ENCODE measurements around the gene C2orf15. TPM values are rescaled to one million over a fixed set of nuclear protein-coding genes. Genes with fewer than 3 reads are reported as not detected.

Gene C2orf15
- total and polyA plus RNA-seq, 2 of the 8 experiments (the other 6 are each of a cell fraction or from before 2014, with no cell fraction given): 3.6 to 6.5 TPM

DNA sequence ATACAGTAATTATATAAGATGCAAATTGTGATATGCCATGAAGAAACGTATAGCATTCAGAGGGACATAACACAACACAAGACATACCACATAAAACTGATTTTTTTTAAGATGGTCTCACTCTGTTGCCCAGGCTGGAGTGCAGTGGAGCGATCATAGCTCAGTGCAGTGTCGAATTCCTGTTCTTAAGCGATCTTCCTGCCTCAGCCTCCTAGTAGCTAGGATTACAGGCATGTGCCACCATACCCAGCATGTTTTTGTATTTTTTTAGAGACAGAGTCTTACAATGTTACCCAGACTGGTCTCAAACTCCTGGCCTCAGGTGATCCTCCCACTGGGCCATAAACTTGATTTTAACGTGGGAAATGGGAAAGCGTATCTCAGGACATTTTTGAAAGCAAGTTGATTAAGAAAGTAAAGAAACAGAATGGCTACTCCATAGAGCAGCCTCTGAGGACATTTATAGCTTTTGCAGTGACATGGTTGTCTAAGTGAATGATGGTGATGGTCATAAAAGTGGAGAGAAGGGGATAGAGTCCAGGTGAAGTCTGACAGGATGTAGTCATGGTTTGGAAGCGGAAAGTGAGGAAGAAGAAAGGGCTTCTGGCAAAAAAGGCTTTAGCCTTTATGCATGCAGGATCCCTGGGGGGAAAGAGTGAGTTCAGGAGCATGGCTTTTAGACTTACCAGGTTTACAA, 10.8 kb downstream of the C2orf15 start:
- H3K4me3 ChIP-seq (ENCODE audit: extremely low read depth in 1 of 4, insufficient read depth in 2 of 4, low read depth in 3 of 4, low read length in 4 of 4): no peak overlapping the region
- no peak overlapping the region for H2AK5ac ChIP-seq (ENCODE audit: low read depth, low read length)
- FAIRE-seq: no peak
- H3K4ac ChIP-seq (replicated peaks; ENCODE audit: insufficient read length, low read depth, low read length): no peak overlapping the region
- no peak overlapping the region for H4K5ac ChIP-seq (ENCODE audit: insufficient read length, low read depth, low read length)
- no peak for DNase-seq (ENCODE audit: low read depth in 1 of 2, low spot score in 2 of 2)
- no peak overlapping the region for H3K9ac ChIP-seq (replicated peaks in 1 of 4; ENCODE audit: extremely low read depth in 1 of 4, low read depth in 3 of 4, low read length in 3 of 4)
- no peak overlapping the region for H2BK120ac ChIP-seq (replicated peaks; ENCODE audit: low read depth, low read length)
- no peaks in the 10 kb centered on the region for H3K27me3 ChIP-seq (replicated peaks in 1 of 4; ENCODE audit: control insufficient read depth in 3 of 4, extremely low read depth in 1 of 4, insufficient read depth in 3 of 4, low read length in 3 of 4)
- no peak overlapping the region for H2BK15ac ChIP-seq (ENCODE audit: low read length)
- no peak overlapping the region for H3K23ac ChIP-seq (ENCODE audit: insufficient read length)
- no peaks in the 10 kb centered on the region for H4K20me1 ChIP-seq (replicated peaks in 1 of 2; ENCODE audit: control insufficient read depth in 1 of 2, insufficient read depth in 2 of 2, low read length in 2 of 2)
- CTCF ChIA-PET (ENCODE audit: partially characterized antibody): interaction anchor here (1.4 kb wide), 1 partner anchor 10 kb away, joined by 3 read pairs; no protein-coding TSS in a partner anchor
- H3K23me2 ChIP-seq (ENCODE audit: low read depth, low read length): peaks cover 11% of the 10 kb centered on the region
- H3K4me1 ChIP-seq (replicated peaks in 1 of 4; ENCODE audit: control insufficient read depth in 3 of 4, insufficient read depth in 4 of 4, low read length in 3 of 4): peaks cover 0 to 7% (median 3%) of the 10 kb centered on the region in 4 experiments; a peak in 2 of 7 replicates
- no peak overlapping the region for H3K56ac ChIP-seq (replicated peaks; ENCODE audit: insufficient read length, low read depth, low read length)
- H3K9me3 ChIP-seq (ENCODE audit: insufficient read depth in 2 of 2, low read depth in 1 of 2, low read length in 1 of 2): no peaks in the 10 kb centered on the region
- H2BK20ac ChIP-seq (ENCODE audit: low read length): no peak overlapping the region
- H3K4me2 ChIP-seq (ENCODE audit: insufficient read depth in 1 of 2, low read depth in 2 of 2, low read length in 2 of 2): no peak overlapping the region
- 88% methylated on average over 7 of the region's 7 CpGs; no CpG with 5 or more reads in 1 of the 2 experiments for WGBS, 2 experiments (ENCODE audit: extremely low coverage in 1 of 2, insufficient coverage in 1 of 2, insufficient read length in 1 of 2, insufficient replicate concordance in 2 of 2, low coverage in 1 of 2, low lambda C conversion rate in 2 of 2, missing lambda C conversion rate in 1 of 2)
- H4K91ac ChIP-seq (replicated peaks; ENCODE audit: insufficient read length, low read length): no peak overlapping the region
- POLR2A ChIA-PET (ENCODE audit: partially characterized antibody): interaction anchor here (7.7 kb wide), 1 partner anchor 9 kb away, joined by 45 read pairs; the partner anchor contains the start of gene C2orf15
- no peak overlapping the region for H4K8ac ChIP-seq (ENCODE audit: extremely low read depth, insufficient read depth, low read length)
- H3K14ac ChIP-seq (ENCODE audit: insufficient read length): no peak overlapping the region
- no peak overlapping the region for H3K18ac ChIP-seq (ENCODE audit: extremely low read depth, low read length)
- no peak overlapping the region for H3K27ac ChIP-seq (ENCODE audit: low read depth, low read length)
- H3K79me2 ChIP-seq (ENCODE audit: control insufficient read depth in 1 of 2, insufficient read depth in 2 of 2, low read length in 2 of 2): peaks cover 0 to 7% of the 10 kb centered on the region in 2 experiments; a peak in 2 of 4 replicates
- peaks cover 0 to 9% (median 0%) of the 10 kb centered on the region in 4 experiments; a peak in 2 of 8 replicates for H3K36me3 ChIP-seq (ENCODE audit: control insufficient read depth in 2 of 4, insufficient read depth in 4 of 4, low read length in 3 of 4)
- no peak overlapping the region for H2BK5ac ChIP-seq (ENCODE audit: low read depth, low read length)
- no peak overlapping the region for H2BK12ac ChIP-seq (ENCODE audit: low read depth, low read length)
- H2AFZ ChIP-seq (ENCODE audit: low read length): no peak overlapping the region
- no peaks in the 10 kb centered on the region for H3K79me1 ChIP-seq (ENCODE audit: low read depth, low read length)
- TF ChIP-seq SIN3A (conservative IDR thresholded peaks at IDR 0.05 in 1 of 2, IDR thresholded peaks at IDR 0.05 in 1 of 2; ENCODE audit: low read depth in 1 of 2, low read length in 2 of 2) (no peak), HDAC2 (IDR thresholded peaks at IDR 0.05; ENCODE audit: borderline replicate concordance in 1 of 2, low read depth in 2 of 2, low read length in 2 of 2) (no peak), JUND (IDR thresholded peaks at IDR 0.05; ENCODE audit: low read length) (no peak), RXRA (IDR thresholded peaks at IDR 0.05; ENCODE audit: insufficient read depth, low read depth, low read length) (no peak), BACH1 (IDR thresholded peaks at IDR 0.05; ENCODE audit: low read length) (no peak), SAP30 (IDR thresholded peaks at IDR 0.05; ENCODE audit: insufficient read depth, insufficient replicate concordance, low read length) (no peak), NANOG (IDR thresholded peaks at IDR 0.05; ENCODE audit: insufficient read depth, low read depth, low read length, poor library complexity, severe bottlenecking) (no peak)

Measured in H1 (cell line).